Lung (tissue), 16 donors: Measurements from ENCODE around the gene TMEM132C. TPM values are rescaled to one million over a fixed set of nuclear protein-coding genes. Genes with fewer than 3 reads are reported as not detected.
A peak's percentile ranks its signal among the peaks of the same experiment; 100 is the strongest.

ENCODE experiments used
- ATAC-seq: fragments of 200-7000 bp; cut with Tn5 transposase; one replicate; pipeline ENCODE4 v1.9.1; 2020; ENCODE audit warnings: moderate number of reproducible peaks; ENCODE audit not compliant: insufficient read depth, low FRiP score
- DNase-seq, 3 donors: peaks; one replicate each; pipeline ENCODE4 v3.0.0-alpha.2; 2013 to 2017
- H3K27ac ChIP-seq, 2 donors: one replicate each; pipeline ENCODE4 v1.5.1; 2013; ENCODE audit warnings: mild to moderate bottlenecking in 2 of 2, moderate library complexity in 2 of 2, control low read depth in 1 of 2, inconsistent platforms in 1 of 2, low read depth in 1 of 2, low read length in 1 of 2
- H3K27me3 ChIP-seq, 3 donors: one replicate each; pipeline ENCODE4 v1.5.1; 2013; ENCODE audit warnings: low read length in 2 of 3; ENCODE audit not compliant: control insufficient read depth in 3 of 3, insufficient read depth in 3 of 3
- H3K36me3 ChIP-seq, 4 donors: one replicate each; pipeline ENCODE4 v1.5.1; 2013; ENCODE audit warnings: low read length in 4 of 4, mild to moderate bottlenecking in 1 of 4, moderate library complexity in 1 of 4; ENCODE audit not compliant: control insufficient read depth in 4 of 4, insufficient read depth in 4 of 4
- H3K4me1 ChIP-seq, 5 donors: one replicate each; pipeline ENCODE4 v1.5.1; 2013; ENCODE audit warnings: low read length in 5 of 5, mild to moderate bottlenecking in 2 of 5, moderate library complexity in 1 of 5; ENCODE audit not compliant: control insufficient read depth in 5 of 5, insufficient read depth in 5 of 5
- H3K4me3 ChIP-seq: one replicate; pipeline ENCODE4 v1.5.1; 2013; ENCODE audit warnings: mild to moderate bottlenecking, control low read depth, moderate library complexity
- H3K9ac ChIP-seq, 2 donors: one replicate each; pipeline ENCODE4 v1.5.1; 2013; ENCODE audit warnings: low read length in 2 of 2, control low read depth in 1 of 2; ENCODE audit not compliant: insufficient read depth in 1 of 2
- H3K9me3 ChIP-seq, 4 donors: one replicate each; pipeline ENCODE4 v1.5.1; 2013; ENCODE audit warnings: low read length in 3 of 4, mild to moderate bottlenecking in 1 of 4, moderate library complexity in 1 of 4; ENCODE audit not compliant: control insufficient read depth in 4 of 4, insufficient read depth in 3 of 4
- WGBS, 2 donors: extraction: QIAGEN DNeasy Blood & Tissue Kit; methylation state at CpG; one replicate each; pipeline ENCODE4 v1.1.7; 2013; 5-methylcytosine and 5-hydroxymethylcytosine counted together
- long read RNA-seq, 5 donors: transcript quantifications; one replicate each; lab custom pipeline, GENCODE V29; 2026
- polyA plus RNA-seq, 2 donors: library from polyadenylated mRNA; stranded (reverse); fragments of 200-250 nt; gene quantifications; one replicate each; pipeline ENCODE4 v1.2.1, GENCODE V29; 2013
- total RNA-seq, 2 donors: library from RNA; depleted of rRNA in 1 of 2; stranded (reverse); fragments of >200 nt in 1 of 2; gene quantifications; one replicate each; pipeline ENCODE4 v1.2.1, GENCODE V29; 2014 to 2021
- TF ChIP-seq, protein P1 (sequence below): IDR thresholded peaks from 2 replicates; pipeline ENCODE4 v1.5.1; 2012; ENCODE audit warnings: mild to moderate bottlenecking; ENCODE audit errors: control extremely low read depth, extremely low read depth
- donor health status: control.
- donor health status: control.
- donor health status: Bipolar disorder and iron deficiency.
- donor health status: healthy.
- donor health status: DM: yes; HTN: yes; CAD: no.

The TMEM132C gene
- total RNA-seq (10 to 100 TPM in 1 of 2 donors, 1 to 10 TPM in 1; 1.1 to 16.5 TPM), polyA plus RNA-seq (under 1 TPM; 0.35 to 0.44 TPM)
- long read RNA-seq, donor 1, full-length matches to known transcripts, result 2 of 2 reads
- long read RNA-seq, donor 1, partial matches to known transcripts, result 0 of 2 reads
- long read RNA-seq, donor 1, other reads (novel, unspliced or antisense), result 0 of 2 reads
- long read RNA-seq, donor 2, full-length matches to known transcripts, result 1 of 1 reads
- long read RNA-seq, donor 2, partial matches to known transcripts, result 0 of 1 reads
- long read RNA-seq, donor 2, other reads (novel, unspliced or antisense), result 0 of 1 reads
- long read RNA-seq, donor 3, full-length matches to known transcripts, result 1 of 8 reads
- long read RNA-seq, donor 3, partial matches to known transcripts, result 7 of 8 reads
- long read RNA-seq, donor 3, other reads (novel, unspliced or antisense), result 0 of 8 reads
- long read RNA-seq, donor 4, full-length matches to known transcripts, result 1 of 1 reads
- long read RNA-seq, donor 4, partial matches to known transcripts, result 0 of 1 reads
- long read RNA-seq, donor 4, other reads (novel, unspliced or antisense), result 0 of 1 reads
- long read RNA-seq, donor 5, full-length matches to known transcripts, result 2 of 2 reads
- long read RNA-seq, donor 5, partial matches to known transcripts, result 0 of 2 reads
- long read RNA-seq, donor 5, other reads (novel, unspliced or antisense), result 0 of 2 reads

DNA sequence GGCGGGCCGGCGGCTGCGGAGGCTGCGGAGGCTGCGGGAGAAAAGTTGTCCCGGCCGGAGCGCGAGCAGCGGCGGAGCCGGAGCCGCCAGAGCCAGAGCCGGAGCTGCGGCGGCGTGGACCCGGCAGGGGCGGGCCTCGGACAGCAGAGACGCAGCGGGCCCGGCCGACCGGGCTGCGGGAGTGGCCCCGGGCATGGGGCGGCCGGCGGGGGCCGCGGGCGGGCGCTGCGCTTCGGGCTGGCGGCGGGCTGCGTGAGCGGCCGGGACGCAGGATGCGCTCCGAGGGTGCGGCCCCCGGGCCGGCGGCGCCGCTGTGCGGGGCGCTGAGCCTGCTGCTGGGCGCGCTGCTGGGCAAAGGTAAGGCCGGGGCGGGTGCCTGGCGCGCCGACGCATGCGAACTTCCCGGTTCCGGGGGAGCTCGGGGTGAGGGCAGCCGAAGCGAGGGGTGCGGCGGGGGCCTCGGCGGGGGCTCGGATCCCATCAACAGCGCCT, at the start of gene TMEM132C:
Gene TMEM132C, plus strand, starts transcription at position 40 of the 492 bp plus-strand sequence. Its CDS starts 233 bp downstream, at position 273.
- peaks cover 0 to 15% (median 11%) of the 10 kb centered on the region in 3 donors for H3K27me3 ChIP-seq
- H3K36me3 ChIP-seq, result no peaks in the 10 kb centered on the region
- no peak for ATAC-seq

DNA sequence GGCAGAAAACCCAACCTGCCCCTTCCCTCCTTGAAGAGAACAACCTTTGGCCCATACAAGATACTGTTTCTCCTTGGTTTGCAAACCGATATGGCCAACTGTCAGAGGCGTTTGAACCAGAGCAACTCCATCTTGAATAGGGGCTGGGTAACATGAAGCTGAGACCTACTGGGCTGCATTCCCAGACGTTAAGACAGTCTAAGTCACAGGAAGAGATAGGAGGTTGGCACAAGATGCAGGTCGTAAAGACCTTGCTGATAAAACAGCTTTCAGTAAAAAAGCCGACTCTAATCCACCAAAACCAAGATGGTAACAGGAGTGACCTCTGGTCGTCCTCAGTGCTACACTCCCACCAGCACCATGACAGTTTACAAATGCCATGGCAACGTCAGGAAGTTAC, 42.7 kb upstream of the TMEM132C start:
- ATAC-seq, result no peak
- Histone ChIP-seq H3K9ac (no peak overlapping the region), H3K27me3 (no peaks in the 10 kb centered on the region), H3K27ac (no peak overlapping the region), H3K36me3 (no peaks in the 10 kb centered on the region), H3K9me3 (peaks cover 0 to 1% (median 0%) of the 10 kb centered on the region in 4 donors), H3K4me1 (no peaks in the 10 kb centered on the region), H3K4me3 (no peak overlapping the region)
- 67 to 73% methylated on average over 7 of the region's 7 CpGs for WGBS, 2 donors
- TF ChIP-seq, protein P1, sequence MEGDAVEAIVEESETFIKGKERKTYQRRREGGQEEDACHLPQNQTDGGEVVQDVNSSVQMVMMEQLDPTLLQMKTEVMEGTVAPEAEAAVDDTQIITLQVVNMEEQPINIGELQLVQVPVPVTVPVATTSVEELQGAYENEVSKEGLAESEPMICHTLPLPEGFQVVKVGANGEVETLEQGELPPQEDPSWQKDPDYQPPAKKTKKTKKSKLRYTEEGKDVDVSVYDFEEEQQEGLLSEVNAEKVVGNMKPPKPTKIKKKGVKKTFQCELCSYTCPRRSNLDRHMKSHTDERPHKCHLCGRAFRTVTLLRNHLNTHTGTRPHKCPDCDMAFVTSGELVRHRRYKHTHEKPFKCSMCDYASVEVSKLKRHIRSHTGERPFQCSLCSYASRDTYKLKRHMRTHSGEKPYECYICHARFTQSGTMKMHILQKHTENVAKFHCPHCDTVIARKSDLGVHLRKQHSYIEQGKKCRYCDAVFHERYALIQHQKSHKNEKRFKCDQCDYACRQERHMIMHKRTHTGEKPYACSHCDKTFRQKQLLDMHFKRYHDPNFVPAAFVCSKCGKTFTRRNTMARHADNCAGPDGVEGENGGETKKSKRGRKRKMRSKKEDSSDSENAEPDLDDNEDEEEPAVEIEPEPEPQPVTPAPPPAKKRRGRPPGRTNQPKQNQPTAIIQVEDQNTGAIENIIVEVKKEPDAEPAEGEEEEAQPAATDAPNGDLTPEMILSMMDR, result no peak
- no peak for DNase-seq

More for the DNA sequence above, at the start of gene TMEM132C:
- 3% methylated on average over 32 to 73 of the region's 73 CpGs for WGBS, 2 donors
- DNase-seq, result peak in 1 of 3 donors; percentile 36
- Histone ChIP-seq H3K4me3 (no peak within 1 kb of the TSS), H3K9me3 (peaks cover 0 to 10% (median under 1%) of the 10 kb centered on the region in 4 donors), H3K9ac (peak within 1 kb of the TSS in 1 of 2 donors; percentile 81), H3K27ac (no peak within 1 kb of the TSS), H3K4me1 (peaks cover 0 to 30% (median 7%) of the 10 kb centered on the region in 5 donors)
- TF ChIP-seq, protein P1, result no peak

DNA sequence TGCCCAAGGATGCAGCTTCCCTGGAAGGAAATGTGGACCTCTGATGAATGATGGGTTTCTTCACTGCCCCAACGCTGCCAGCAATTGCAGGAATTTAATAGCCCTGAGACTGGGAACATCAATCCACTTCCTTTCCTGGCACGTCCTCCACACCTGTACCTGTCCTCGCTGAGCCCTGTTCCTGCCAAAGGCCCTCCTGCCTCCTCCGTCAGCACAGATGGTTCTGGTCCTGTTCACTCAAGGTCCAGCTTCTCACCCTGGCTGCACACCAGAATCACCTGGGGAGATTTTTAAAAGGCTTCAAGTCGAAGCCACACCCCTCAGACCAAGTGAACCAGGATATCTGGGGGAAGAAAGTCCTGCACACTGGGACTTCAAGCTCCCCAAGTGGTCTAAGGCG, 38.4 kb upstream of the TMEM132C start:
- 64 to 70% methylated on average over 6 of the region's 6 CpGs for WGBS, 2 donors
- no peaks in the 10 kb centered on the region for H3K27me3 ChIP-seq

More for the DNA sequence above, 38.4 kb upstream of the TMEM132C start:
- Histone ChIP-seq H3K9ac (no peak overlapping the region), H3K36me3 (no peaks in the 10 kb centered on the region), H3K4me1 (no peaks in the 10 kb centered on the region), H3K9me3 (peaks cover 0 to 2% (median 0%) of the 10 kb centered on the region in 4 donors), H3K4me3 (no peak overlapping the region), H3K27ac (no peak overlapping the region)
- DNase-seq (no peak), ATAC-seq (no peak)
- TF ChIP-seq, protein P1, result no peak
